HL-60 (cell line): ENCODE measurements around the gene LAMTOR1.

ENCODE experiments used
- DNase-seq, 2 experiments: peaks; one replicate each; pipeline ENCODE4 v3.0.0-alpha.2; 2010 to 2020; ENCODE audit warnings: low read depth in 1 of 2, low spot score in 1 of 2
- H3K27ac ChIP-seq: fragments of 250-450 bp; sonication (Bioruptor Pico); replicated peaks from 2 replicates; pipeline ENCODE4 v1.5.1; 2020; ENCODE audit warnings: mild to moderate bottlenecking, moderate library complexity
- H3K27me3 ChIP-seq: fragments of 250-450 bp; sonication (Bioruptor Pico); 2 replicates; pipeline ENCODE4 v1.5.1; 2021; ENCODE audit warnings: mild to moderate bottlenecking, moderate library complexity; ENCODE audit not compliant: insufficient read depth, poor library complexity, severe bottlenecking
- H3K4me3 ChIP-seq: replicated peaks from 2 replicates; pipeline ENCODE4 v1.5.1; 2011; ENCODE audit warnings: mild to moderate bottlenecking, control low read depth, low read length; ENCODE audit not compliant: insufficient read depth
- CTCF ChIP-seq: IDR thresholded peaks from one replicate; pipeline ENCODE4 v1.5.1; 2011; ENCODE audit warnings: low read length, control low read depth, inconsistent platforms; ENCODE audit not compliant: insufficient read depth
- GABPA ChIP-seq: IDR thresholded peaks from 2 replicates; pipeline ENCODE4 v1.6.1; 2012; ENCODE audit warnings: low read depth
- POLR2AphosphoS5 ChIP-seq: IDR thresholded peaks from 2 replicates; pipeline ENCODE4 v1.6.1; 2012; ENCODE audit warnings: low read depth
- SPI1 ChIP-seq: IDR thresholded peaks from 2 replicates; pipeline ENCODE4 v1.6.1; 2012; ENCODE audit warnings: low read depth, mild to moderate bottlenecking, borderline replicate concordance
- long read RNA-seq: library from polyadenylated mRNA; unstranded; transcript quantifications from one replicate; pipeline ENCODE4 v2.0.0, GENCODE V29; 2020
- TF ChIP-seq, protein P1 (sequence below): IDR thresholded peaks from 2 replicates; pipeline ENCODE4 v1.6.1; 2012; ENCODE audit warnings: low read depth; ENCODE audit not compliant: insufficient replicate concordance

LAMTOR1 gene
- long read RNA-seq, transcript LAMTOR1-201 (5 exons, 1,179 nt): major isoform, 130 of 137 reads
- long read RNA-seq, partial matches to known transcripts: 0 of 137 reads
- long read RNA-seq, other reads (novel, unspliced or antisense): 6 of 137 reads

GRCh38 chr11:72102946-72103753, at the start of gene LAMTOR1:
Gene LAMTOR1, minus strand, starts transcription at chr11:72103297. Its CDS starts 73 bp downstream, at chr11:72103224.
- peak; percentile 99 for DNase-seq
- peak; percentile 73 for TF ChIP-seq POLR2AphosphoS5
- peak; percentile 74 for TF ChIP-seq GABPA
- peak; percentile 25; the same call in 1 of the 2 replicates for TF ChIP-seq SPI1
- peak; percentile 16 for TF ChIP-seq CTCF
- TF ChIP-seq, protein P1, sequence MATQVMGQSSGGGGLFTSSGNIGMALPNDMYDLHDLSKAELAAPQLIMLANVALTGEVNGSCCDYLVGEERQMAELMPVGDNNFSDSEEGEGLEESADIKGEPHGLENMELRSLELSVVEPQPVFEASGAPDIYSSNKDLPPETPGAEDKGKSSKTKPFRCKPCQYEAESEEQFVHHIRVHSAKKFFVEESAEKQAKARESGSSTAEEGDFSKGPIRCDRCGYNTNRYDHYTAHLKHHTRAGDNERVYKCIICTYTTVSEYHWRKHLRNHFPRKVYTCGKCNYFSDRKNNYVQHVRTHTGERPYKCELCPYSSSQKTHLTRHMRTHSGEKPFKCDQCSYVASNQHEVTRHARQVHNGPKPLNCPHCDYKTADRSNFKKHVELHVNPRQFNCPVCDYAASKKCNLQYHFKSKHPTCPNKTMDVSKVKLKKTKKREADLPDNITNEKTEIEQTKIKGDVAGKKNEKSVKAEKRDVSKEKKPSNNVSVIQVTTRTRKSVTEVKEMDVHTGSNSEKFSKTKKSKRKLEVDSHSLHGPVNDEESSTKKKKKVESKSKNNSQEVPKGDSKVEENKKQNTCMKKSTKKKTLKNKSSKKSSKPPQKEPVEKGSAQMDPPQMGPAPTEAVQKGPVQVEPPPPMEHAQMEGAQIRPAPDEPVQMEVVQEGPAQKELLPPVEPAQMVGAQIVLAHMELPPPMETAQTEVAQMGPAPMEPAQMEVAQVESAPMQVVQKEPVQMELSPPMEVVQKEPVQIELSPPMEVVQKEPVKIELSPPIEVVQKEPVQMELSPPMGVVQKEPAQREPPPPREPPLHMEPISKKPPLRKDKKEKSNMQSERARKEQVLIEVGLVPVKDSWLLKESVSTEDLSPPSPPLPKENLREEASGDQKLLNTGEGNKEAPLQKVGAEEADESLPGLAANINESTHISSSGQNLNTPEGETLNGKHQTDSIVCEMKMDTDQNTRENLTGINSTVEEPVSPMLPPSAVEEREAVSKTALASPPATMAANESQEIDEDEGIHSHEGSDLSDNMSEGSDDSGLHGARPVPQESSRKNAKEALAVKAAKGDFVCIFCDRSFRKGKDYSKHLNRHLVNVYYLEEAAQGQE: peak; percentile 24
- Histone ChIP-seq H3K4me3 (peak within 1 kb of the TSS; percentile 64), H3K27me3 (no peaks in the 10 kb centered on the region), H3K27ac (peak within 1 kb of the TSS; percentile 100)

- DNase-seq: no peak
- TF ChIP-seq, protein P1: no peak
- TF ChIP-seq POLR2AphosphoS5: no peak
- TF ChIP-seq SPI1: no peak
- TF ChIP-seq GABPA: no peak
- no peak for TF ChIP-seq CTCF
- Histone ChIP-seq H3K4me3 (no peak overlapping the region), H3K27ac (no peak overlapping the region), H3K27me3 (no peaks in the 10 kb centered on the region)
Observed at GRCh38 chr11:72150882-72151281, 47.8 kb upstream of the LAMTOR1 start.

DNA sequence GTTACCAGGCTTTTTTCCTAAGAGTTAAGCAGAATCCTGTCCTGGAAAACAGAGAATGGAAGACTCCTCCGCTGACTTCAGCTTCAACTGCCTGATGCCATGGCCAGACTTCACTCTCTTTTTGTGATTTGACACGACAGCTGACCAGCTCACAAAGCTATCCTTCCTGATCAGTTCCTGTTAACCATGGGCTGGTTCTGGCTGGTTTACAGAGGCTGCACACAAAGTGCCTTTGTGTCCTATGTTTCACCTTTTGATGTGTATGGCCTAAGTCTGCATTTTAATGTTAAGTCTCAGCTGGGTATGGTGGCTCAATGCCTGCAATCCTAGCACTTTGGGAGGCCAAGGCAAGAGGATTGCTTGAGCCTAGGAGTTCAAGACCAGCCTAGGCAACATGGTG, 43.5 kb upstream of the LAMTOR1 start:
- Histone ChIP-seq H3K4me3 (no peak overlapping the region), H3K27me3 (no peaks in the 10 kb centered on the region), H3K27ac (no peak overlapping the region)
- DNase-seq: no peak
- TF ChIP-seq, protein P1: no peak
- TF ChIP-seq GABPA (no peak), CTCF (no peak), SPI1 (no peak), POLR2AphosphoS5 (no peak)
